Liver (tissue), 9 donors: Measurements from ENCODE around the gene LCP2. TPM values are rescaled to one million over a fixed set of nuclear protein-coding genes. Genes with fewer than 3 reads are reported as not detected.

Experiments
- DNase-seq: peaks from one replicate; pipeline ENCODE4 v3.0.0-alpha.2; 2017; ENCODE audit warnings: low spot score
- H3K27ac ChIP-seq, 2 donors: one replicate each; pipeline ENCODE4 v1.7.0; 2013; ENCODE audit warnings: inconsistent platforms in 2 of 2, low read length in 2 of 2, control low read depth in 1 of 2, low read depth in 1 of 2, mild to moderate bottlenecking in 1 of 2
- H3K27me3 ChIP-seq, 4 donors: one replicate each; pipeline versions ENCODE4 v1.6.1 to v1.7.0; 2013; ENCODE audit warnings: low read length in 3 of 4, inconsistent platforms in 1 of 4, mild to moderate bottlenecking in 1 of 4, moderate library complexity in 1 of 4; ENCODE audit not compliant: control insufficient read depth in 4 of 4, insufficient read depth in 4 of 4
- H3K36me3 ChIP-seq, 4 donors: one replicate each; pipeline versions ENCODE4 v1.6.1 to v1.7.0; 2013; ENCODE audit warnings: low read length in 3 of 4, mild to moderate bottlenecking in 3 of 4, low read depth in 1 of 4, moderate library complexity in 1 of 4; ENCODE audit not compliant: control insufficient read depth in 4 of 4, insufficient read depth in 3 of 4
- H3K4me1 ChIP-seq, 4 donors: one replicate each; pipeline versions ENCODE4 v1.6.1 to v1.7.0; 2013; ENCODE audit warnings: low read length in 3 of 4, mild to moderate bottlenecking in 3 of 4, moderate library complexity in 1 of 4; ENCODE audit not compliant: control insufficient read depth in 4 of 4, insufficient read depth in 4 of 4
- H3K4me3 ChIP-seq, 3 donors: one replicate each; pipeline versions ENCODE4 v1.6.1 to v1.7.0; 2013; ENCODE audit warnings: low read length in 3 of 3, control low read depth in 1 of 3, low read depth in 1 of 3, mild to moderate bottlenecking in 1 of 3
- H3K9ac ChIP-seq, 2 donors: one replicate each; pipeline ENCODE4 v1.7.0; 2013; ENCODE audit warnings: low read length in 2 of 2, mild to moderate bottlenecking in 2 of 2, moderate library complexity in 2 of 2, control low read depth in 1 of 2, low read depth in 1 of 2
- H3K9me3 ChIP-seq, 4 donors: one replicate each; pipeline versions ENCODE4 v1.6.1 to v1.7.0; 2013; ENCODE audit warnings: low read length in 3 of 4; ENCODE audit not compliant: control insufficient read depth in 4 of 4
- ATF3 ChIP-seq: IDR thresholded peaks from 2 replicates; pipeline ENCODE4 v1.6.1; 2016; ENCODE audit warnings: antibody characterized with exemption
- CTCF ChIP-seq: fragments of 150-350 bp; IDR thresholded peaks from 2 replicates; pipeline ENCODE4 v1.5.1; 2017; ENCODE audit warnings: improper control_type of control experiment, low read depth, low read length; ENCODE audit not compliant: missing input control
- FOXA1 ChIP-seq: IDR thresholded peaks from 2 replicates; pipeline ENCODE4 v1.6.1; 2016; ENCODE audit warnings: antibody characterized with exemption
- FOXA2 ChIP-seq: IDR thresholded peaks from 2 replicates; pipeline ENCODE4 v1.6.1; 2016; ENCODE audit warnings: antibody characterized with exemption
- HNF4A ChIP-seq, 2 donors: conservative IDR thresholded peaks; 2 replicates each; pipeline ENCODE4 v1.6.1; 2016; ENCODE audit warnings: antibody characterized with exemption in 2 of 2, mild to moderate bottlenecking in 2 of 2
- JUND ChIP-seq, 2 donors: IDR thresholded peaks; 2 replicates each; pipeline ENCODE4 v1.6.1; 2016; ENCODE audit warnings: antibody characterized with exemption in 2 of 2
- MAX ChIP-seq: IDR thresholded peaks from 2 replicates; pipeline ENCODE4 v1.6.1; 2016; ENCODE audit warnings: antibody characterized with exemption
- NR2F2 ChIP-seq: IDR thresholded peaks from 2 replicates; pipeline ENCODE4 v1.6.1; 2016; ENCODE audit warnings: antibody characterized with exemption
- RAD21 ChIP-seq, 2 donors: IDR thresholded peaks; 2 replicates each; pipeline ENCODE4 v1.6.1; 2016; ENCODE audit warnings: antibody characterized with exemption in 2 of 2, mild to moderate bottlenecking in 2 of 2
- REST ChIP-seq: IDR thresholded peaks from 2 replicates; pipeline ENCODE4 v1.6.1; 2016; ENCODE audit warnings: antibody characterized with exemption, mild to moderate bottlenecking
- RXRA ChIP-seq, 2 donors: IDR thresholded peaks; 2 replicates each; pipeline ENCODE4 v1.6.1; 2017 to 2018; ENCODE audit warnings: antibody characterized with exemption in 2 of 2, mild to moderate bottlenecking in 1 of 2
- SP1 ChIP-seq: IDR thresholded peaks from 2 replicates; pipeline ENCODE4 v1.6.1; 2018; ENCODE audit warnings: antibody characterized with exemption, mild to moderate bottlenecking
- TAF1 ChIP-seq: conservative IDR thresholded peaks from 2 replicates; pipeline ENCODE4 v1.6.1; 2016; ENCODE audit warnings: antibody characterized with exemption, mild to moderate bottlenecking
- YY1 ChIP-seq: IDR thresholded peaks from 2 replicates; pipeline ENCODE4 v1.6.1; 2016; ENCODE audit warnings: antibody characterized with exemption, mild to moderate bottlenecking
- ZBTB33 ChIP-seq: IDR thresholded peaks from 2 replicates; pipeline ENCODE4 v1.6.1; 2016; ENCODE audit warnings: antibody characterized with exemption
- WGBS: extraction: QIAGEN DNeasy Blood & Tissue Kit; methylation state at CpG from one replicate; pipeline ENCODE4 v1.1.7; 2013; 5-methylcytosine and 5-hydroxymethylcytosine counted together
- polyA plus RNA-seq, 2 donors: library from polyadenylated mRNA; stranded (reverse) in 1 of 2; unstranded in 1 of 2; fragments of 200-250 nt in 1 of 2; fragments of >200 nt in 1 of 2; fragmentation: Nextera tagmentation in 1 of 2; extraction: Ambion mirVana in 1 of 2; gene quantifications; one replicate each; pipeline versions ENCODE4 v1.2.1 to v1.2.3, GENCODE V29; 2013 to 2015
- total RNA-seq, 2 donors: library from RNA; depleted of rRNA; stranded (reverse); fragments of >200 nt; gene quantifications; one replicate each; pipeline ENCODE4 v1.2.3, GENCODE V29; 2014
- donor health status: healthy.
- donor health status: healthy.
- donor health status: healthy.
- donor health status: healthy.
- donor health status: healthy.

LCP2 gene
- total and polyA plus RNA-seq, 4 donors: 3.6 to 16.3 (median 6.7) TPM

GRCh38 chr5:170333161-170333910 lies 35.8 kb upstream of the LCP2 start (continued):
- TF ChIP-seq HNF4A (conservative IDR thresholded peaks at IDR 0.05) (no peak), TAF1 (no peak), MAX (no peak), ATF3 (no peak), RXRA (IDR thresholded peaks at IDR 0.05) (no peak)

GRCh38 chr5:170332058-170332457 lies 34.5 kb upstream of the LCP2 start:
- no peak for DNase-seq
- H3K36me3 ChIP-seq: no peaks in the 10 kb centered on the region
- no peak overlapping the region for H3K9ac ChIP-seq
- no peak overlapping the region for H3K4me3 ChIP-seq
- H3K4me1 ChIP-seq: peaks cover 0 to 2% (median 0%) of the 10 kb centered on the region in 4 donors
- TF ChIP-seq FOXA1 (no peak), RXRA (IDR thresholded peaks at IDR 0.05) (no peak), CTCF (no peak), ZBTB33 (no peak), NR2F2 (no peak), REST (no peak)
- H3K27ac ChIP-seq: no peak overlapping the region
- no peaks in the 10 kb centered on the region for H3K9me3 ChIP-seq
- H3K27me3 ChIP-seq: no peaks in the 10 kb centered on the region
- WGBS: 75% methylated on average over 5 of the region's 5 CpGs

- peaks cover 0 to 2% (median 0%) of the 10 kb centered on the region in 4 donors for H3K4me1 ChIP-seq
These were observed 33.0 kb upstream of the LCP2 start for GRCh38 chr5:170330568-170331054.

More at GRCh38 chr5:170330568-170331054, 33.0 kb upstream of the LCP2 start:
- H3K27ac ChIP-seq: peak overlapping the region; percentile 28 to 39
- H3K9me3 ChIP-seq: no peaks in the 10 kb centered on the region
- DNase-seq: no peak
- H3K4me3 ChIP-seq: no peak overlapping the region
- TF ChIP-seq FOXA2 (no peak), JUND (IDR thresholded peaks at IDR 0.05) (no peak), YY1 (no peak), ZBTB33 (no peak), HNF4A (conservative IDR thresholded peaks at IDR 0.05) (no peak), SP1 (no peak), RAD21 (IDR thresholded peaks at IDR 0.05) (no peak)
- 60% methylated on average over 11 of the region's 11 CpGs for WGBS
- no peak overlapping the region for H3K9ac ChIP-seq
- no peaks in the 10 kb centered on the region for H3K36me3 ChIP-seq
- no peaks in the 10 kb centered on the region for H3K27me3 ChIP-seq
